BE2C (cell line): ENCODE results near the gene SMYD1.

Source experiments
- DNase-seq: peaks from one replicate; pipeline ENCODE4 v3.0.0-alpha.2; 2020
- H3K27me3 ChIP-seq: fragments of 250-450 bp; sonication (Bioruptor Pico); 2 replicates; pipeline ENCODE4 v1.5.1; 2020; ENCODE audit warnings: mild to moderate bottlenecking
- H3K36me3 ChIP-seq: fragments of 250-450 bp; sonication (Bioruptor Pico); 2 replicates; pipeline ENCODE4 v1.5.1; 2020; ENCODE audit warnings: mild to moderate bottlenecking
- H3K4me1 ChIP-seq: fragments of 250-450 bp; sonication (Bioruptor Pico); 2 replicates; pipeline ENCODE4 v1.5.1; 2020
- H3K4me3 ChIP-seq: 2 replicates; pipeline ENCODE4 v1.5.1; 2011; ENCODE audit warnings: low read depth, low read length
- H3K9me3 ChIP-seq: fragments of 250-450 bp; sonication (Bioruptor Pico); 2 replicates; pipeline ENCODE4 v1.5.1; 2020
- TF ChIP-seq, protein P1 (sequence below): IDR thresholded peaks from 2 replicates; pipeline ENCODE4 v1.5.1; 2012; ENCODE audit warnings: mild to moderate bottlenecking, low read depth, low read length

Gene SMYD1

DNA sequence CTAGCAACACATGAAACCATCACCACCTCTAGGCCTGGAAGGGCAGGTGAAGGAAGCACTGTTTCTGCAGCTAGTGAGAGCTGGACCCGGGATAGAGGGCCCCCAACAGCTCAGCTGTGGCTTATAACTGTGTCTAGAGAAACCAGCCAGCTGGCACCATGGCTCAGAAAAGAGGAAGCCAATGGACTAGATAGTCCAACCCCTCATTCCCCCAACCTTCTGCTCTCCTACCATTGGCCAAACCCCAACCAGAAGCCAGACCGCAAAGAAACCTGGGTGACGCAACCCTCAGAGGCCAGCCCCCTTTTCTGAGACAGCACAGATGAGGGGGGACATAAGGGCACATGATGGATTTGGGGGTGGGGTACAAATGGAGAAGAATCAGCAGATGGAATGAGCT, 24.3 kb downstream of the SMYD1 start:
- H3K4me1 ChIP-seq: no peaks in the 10 kb centered on the region
- no peaks in the 10 kb centered on the region for H3K27me3 ChIP-seq
- no peak overlapping the region for H3K4me3 ChIP-seq
- no peaks in the 10 kb centered on the region for H3K36me3 ChIP-seq
- no peak for DNase-seq
- no peaks in the 10 kb centered on the region for H3K9me3 ChIP-seq
- TF ChIP-seq, protein P1, sequence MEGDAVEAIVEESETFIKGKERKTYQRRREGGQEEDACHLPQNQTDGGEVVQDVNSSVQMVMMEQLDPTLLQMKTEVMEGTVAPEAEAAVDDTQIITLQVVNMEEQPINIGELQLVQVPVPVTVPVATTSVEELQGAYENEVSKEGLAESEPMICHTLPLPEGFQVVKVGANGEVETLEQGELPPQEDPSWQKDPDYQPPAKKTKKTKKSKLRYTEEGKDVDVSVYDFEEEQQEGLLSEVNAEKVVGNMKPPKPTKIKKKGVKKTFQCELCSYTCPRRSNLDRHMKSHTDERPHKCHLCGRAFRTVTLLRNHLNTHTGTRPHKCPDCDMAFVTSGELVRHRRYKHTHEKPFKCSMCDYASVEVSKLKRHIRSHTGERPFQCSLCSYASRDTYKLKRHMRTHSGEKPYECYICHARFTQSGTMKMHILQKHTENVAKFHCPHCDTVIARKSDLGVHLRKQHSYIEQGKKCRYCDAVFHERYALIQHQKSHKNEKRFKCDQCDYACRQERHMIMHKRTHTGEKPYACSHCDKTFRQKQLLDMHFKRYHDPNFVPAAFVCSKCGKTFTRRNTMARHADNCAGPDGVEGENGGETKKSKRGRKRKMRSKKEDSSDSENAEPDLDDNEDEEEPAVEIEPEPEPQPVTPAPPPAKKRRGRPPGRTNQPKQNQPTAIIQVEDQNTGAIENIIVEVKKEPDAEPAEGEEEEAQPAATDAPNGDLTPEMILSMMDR: no peak

DNA sequence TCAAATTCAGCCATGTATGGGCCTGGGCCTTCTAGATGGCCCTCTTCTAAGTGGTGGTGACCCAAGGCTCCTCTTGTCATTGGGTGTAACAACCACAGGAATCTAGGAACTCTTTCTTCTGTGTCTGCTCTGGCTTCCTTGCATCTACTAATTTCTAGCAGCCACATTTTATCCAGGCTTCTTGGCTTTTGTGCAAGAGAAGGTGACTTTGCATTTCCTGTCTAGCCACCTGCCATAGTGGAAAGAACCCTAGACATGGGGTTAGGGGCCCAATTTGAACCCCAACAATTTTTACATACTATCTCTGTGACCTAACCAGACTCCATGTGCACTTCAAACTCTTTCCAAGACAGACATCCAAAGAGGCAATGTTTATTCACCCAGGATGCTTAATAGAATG, 25.1 kb downstream of the SMYD1 start:
- DNase-seq: no peak
- TF ChIP-seq, protein P1: no peak
- no peaks in the 10 kb centered on the region for H3K36me3 ChIP-seq
- no peaks in the 10 kb centered on the region for H3K9me3 ChIP-seq
- no peaks in the 10 kb centered on the region for H3K27me3 ChIP-seq
- no peak overlapping the region for H3K4me3 ChIP-seq
- H3K4me1 ChIP-seq: no peaks in the 10 kb centered on the region

GRCh38 chr2:88095022-88095421, 27.4 kb downstream of the SMYD1 start:
- H3K36me3 ChIP-seq: no peaks in the 10 kb centered on the region
- TF ChIP-seq, protein P1: no peak
- DNase-seq: no peak
- H3K4me3 ChIP-seq: no peak overlapping the region
- no peaks in the 10 kb centered on the region for H3K9me3 ChIP-seq
- no peaks in the 10 kb centered on the region for H3K4me1 ChIP-seq
- no peaks in the 10 kb centered on the region for H3K27me3 ChIP-seq

DNA sequence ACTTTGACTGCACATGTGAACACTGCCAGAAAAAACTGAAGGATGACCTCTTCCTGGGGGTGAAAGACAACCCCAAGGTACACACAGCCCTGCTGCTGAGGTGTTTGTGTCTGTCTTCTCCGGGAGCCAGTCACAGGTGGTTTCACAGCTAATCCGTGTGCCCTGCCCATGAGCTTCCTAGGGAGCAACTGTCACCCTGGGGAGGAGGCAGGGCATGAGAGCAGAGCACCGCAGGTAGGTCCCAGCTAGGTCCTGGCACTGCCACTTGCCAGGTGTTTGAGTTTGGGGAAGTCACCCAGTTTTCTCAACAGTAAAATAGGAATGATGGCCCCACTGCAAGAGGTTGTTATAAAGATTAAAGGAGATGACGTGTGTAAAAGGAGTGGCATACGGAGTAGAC, 29.1 kb downstream of the SMYD1 start:
- TF ChIP-seq, protein P1: no peak
- H3K4me3 ChIP-seq: no peak overlapping the region
- H3K27me3 ChIP-seq: no peaks in the 10 kb centered on the region
- H3K36me3 ChIP-seq: no peaks in the 10 kb centered on the region
- no peaks in the 10 kb centered on the region for H3K9me3 ChIP-seq
- no peak for DNase-seq
- no peaks in the 10 kb centered on the region for H3K4me1 ChIP-seq

GRCh38 chr2:88097192-88097591, 29.6 kb downstream of the SMYD1 start:
- Histone ChIP-seq H3K4me1 (no peaks in the 10 kb centered on the region), H3K36me3 (no peaks in the 10 kb centered on the region), H3K27me3 (no peaks in the 10 kb centered on the region), H3K4me3 (no peak overlapping the region), H3K9me3 (no peaks in the 10 kb centered on the region)
- DNase-seq: no peak
- TF ChIP-seq, protein P1: no peak

DNA sequence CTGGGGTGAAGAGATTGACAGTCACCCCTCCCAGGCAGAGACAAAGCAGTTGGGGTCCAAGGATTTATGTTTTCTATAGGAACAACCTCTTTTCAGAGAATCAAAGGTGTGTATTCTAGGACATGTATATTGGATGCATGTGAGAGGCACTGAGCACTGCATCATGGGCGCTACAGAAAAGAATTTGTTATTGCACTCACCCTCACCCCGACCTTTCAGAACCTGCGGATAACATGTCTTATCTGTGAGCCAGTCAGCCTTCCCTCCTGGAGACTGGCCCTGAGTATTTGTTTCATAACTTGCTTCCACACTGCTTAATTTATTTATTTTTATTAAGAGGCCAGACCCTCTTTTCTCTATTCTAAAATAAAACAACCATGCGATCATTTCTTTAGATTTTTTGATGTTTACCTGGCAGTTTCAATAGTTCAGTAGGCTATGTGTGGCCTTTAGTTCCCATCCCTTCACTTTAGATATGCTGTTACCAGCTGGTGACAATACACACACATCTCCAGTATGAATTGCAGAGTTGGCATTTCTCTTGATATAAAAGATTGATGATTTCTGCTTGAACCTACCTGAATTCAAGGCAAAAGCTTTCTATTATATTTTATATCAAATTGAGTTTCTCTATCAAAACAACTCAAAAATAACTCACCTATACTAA, 30.4 kb downstream of the SMYD1 start:
- Histone ChIP-seq H3K4me3 (no peak overlapping the region), H3K27me3 (no peaks in the 10 kb centered on the region), H3K4me1 (no peaks in the 10 kb centered on the region), H3K36me3 (no peaks in the 10 kb centered on the region), H3K9me3 (no peaks in the 10 kb centered on the region)
- no peak for DNase-seq
- TF ChIP-seq, protein P1: no peak
